Smooth muscle cell (in vitro differentiated cells): ENCODE results near the gene ACBD3. TPM values are rescaled to one million over a fixed set of nuclear protein-coding genes. Genes with fewer than 3 reads are reported as not detected.

ENCODE experiments used
- DNase-seq: peaks from one replicate; lab custom pipeline; 2025; ENCODE audit not compliant: unreplicated experiment; lab: John Stamatoyannopoulos, UW
- H2AFZ ChIP-seq: fragments of 200-600 bp; sonication (generic); 2 replicates; pipeline ENCODE4 v1.6.0; 2016; ENCODE audit warnings: antibody characterized with exemption, low read depth, mild to moderate bottlenecking
- H3F3A ChIP-seq: fragments of 200-600 bp; sonication (generic); 2 replicates; pipeline ENCODE4 v1.6.0; 2017; ENCODE audit warnings: antibody characterized with exemption, low read depth
- H3K27ac ChIP-seq: fragments of 200-600 bp; sonication (generic); 2 replicates; pipeline ENCODE4 v1.5.1; 2016; ENCODE audit warnings: low read depth, mild to moderate bottlenecking
- H3K27me3 ChIP-seq: fragments of 200-600 bp; sonication (generic); 2 replicates; pipeline ENCODE4 v1.6.1; 2016; ENCODE audit warnings: low read depth, mild to moderate bottlenecking
- H3K36me3 ChIP-seq: fragments of 200-600 bp; sonication (generic); 2 replicates; pipeline ENCODE4 v1.5.1; 2016; ENCODE audit warnings: low read depth
- H3K4me1 ChIP-seq: fragments of 200-600 bp; sonication (generic); 2 replicates; pipeline ENCODE4 v1.5.1; 2016; ENCODE audit warnings: low read depth
- H3K4me2 ChIP-seq: fragments of 200-600 bp; sonication (generic); 2 replicates; pipeline ENCODE4 v1.6.0; 2016; ENCODE audit warnings: mild to moderate bottlenecking
- H3K4me3 ChIP-seq: fragments of 200-600 bp; sonication (generic); 2 replicates; pipeline ENCODE4 v1.5.1; 2016; ENCODE audit warnings: mild to moderate bottlenecking
- H3K79me2 ChIP-seq: fragments of 200-600 bp; sonication (generic); 2 replicates; pipeline ENCODE4 v1.6.0; 2016; ENCODE audit warnings: low read depth, mild to moderate bottlenecking
- H3K9ac ChIP-seq: fragments of 200-600 bp; sonication (generic); 2 replicates; pipeline ENCODE4 v1.6.0; 2016; ENCODE audit warnings: low read depth
- H3K9me3 ChIP-seq: fragments of 200-600 bp; sonication (generic); replicated peaks from 2 replicates; pipeline ENCODE4 v1.5.1; 2016; ENCODE audit warnings: low read depth
- H4K20me1 ChIP-seq: fragments of 200-600 bp; sonication (generic); 2 replicates; pipeline ENCODE4 v1.6.0; 2016; ENCODE audit warnings: low read depth
- WGBS: methylation state at CpG from one replicate; pipeline ENCODE4 v1.1.7; 2016; ENCODE audit warnings: low lambda C conversion rate; 5-methylcytosine and 5-hydroxymethylcytosine counted together
- polyA plus RNA-seq: library from polyadenylated mRNA; unstranded; fragments of >200 nt; fragmentation: Nextera tagmentation; extraction: Ambion mirVana; gene quantifications from 2 replicates; pipeline ENCODE4 v1.2.1, GENCODE V29; 2016
- total RNA-seq: library from RNA; depleted of rRNA; stranded (reverse); fragments of >200 nt; gene quantifications from 2 replicates; pipeline ENCODE4 v1.2.3, GENCODE V29; 2014
- TF ChIP-seq, protein P1 (sequence below): fragments of 200-600 bp; sonication (generic); IDR thresholded peaks from 2 replicates; pipeline ENCODE4 v1.5.1; 2017; ENCODE audit warnings: borderline replicate concordance, mild to moderate bottlenecking, antibody characterized with exemption; ENCODE audit not compliant: insufficient read depth, poor library complexity, severe bottlenecking

The ACBD3 gene
- total and polyA plus RNA-seq, 2 experiments from 2014 or later = 82.0 to 118 TPM

DNA sequence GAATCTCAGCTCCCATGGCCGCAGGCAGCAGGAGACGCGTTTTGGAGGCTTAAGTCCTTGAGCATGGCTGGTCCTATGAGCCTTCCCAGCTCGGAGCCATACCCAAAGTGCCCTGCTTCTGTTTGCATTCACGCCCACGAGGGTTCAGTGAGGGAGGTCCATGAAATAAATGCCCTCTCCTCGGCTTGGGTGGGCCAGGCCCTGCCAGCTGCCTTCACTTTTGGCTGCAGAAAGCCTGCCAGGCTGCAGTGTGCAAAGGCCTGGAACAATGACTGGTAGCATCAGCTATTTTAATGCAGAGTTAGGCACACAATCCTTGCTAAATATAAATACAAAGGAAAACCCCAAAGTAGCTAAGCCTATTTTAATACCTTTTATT lies 74.7 kb downstream of the ACBD3 start:
- WGBS = 62% methylated on average over 7 of the region's 7 CpGs
- Histone ChIP-seq H2AFZ (no peak overlapping the region), H4K20me1 (no peaks in the 10 kb centered on the region)

DNA sequence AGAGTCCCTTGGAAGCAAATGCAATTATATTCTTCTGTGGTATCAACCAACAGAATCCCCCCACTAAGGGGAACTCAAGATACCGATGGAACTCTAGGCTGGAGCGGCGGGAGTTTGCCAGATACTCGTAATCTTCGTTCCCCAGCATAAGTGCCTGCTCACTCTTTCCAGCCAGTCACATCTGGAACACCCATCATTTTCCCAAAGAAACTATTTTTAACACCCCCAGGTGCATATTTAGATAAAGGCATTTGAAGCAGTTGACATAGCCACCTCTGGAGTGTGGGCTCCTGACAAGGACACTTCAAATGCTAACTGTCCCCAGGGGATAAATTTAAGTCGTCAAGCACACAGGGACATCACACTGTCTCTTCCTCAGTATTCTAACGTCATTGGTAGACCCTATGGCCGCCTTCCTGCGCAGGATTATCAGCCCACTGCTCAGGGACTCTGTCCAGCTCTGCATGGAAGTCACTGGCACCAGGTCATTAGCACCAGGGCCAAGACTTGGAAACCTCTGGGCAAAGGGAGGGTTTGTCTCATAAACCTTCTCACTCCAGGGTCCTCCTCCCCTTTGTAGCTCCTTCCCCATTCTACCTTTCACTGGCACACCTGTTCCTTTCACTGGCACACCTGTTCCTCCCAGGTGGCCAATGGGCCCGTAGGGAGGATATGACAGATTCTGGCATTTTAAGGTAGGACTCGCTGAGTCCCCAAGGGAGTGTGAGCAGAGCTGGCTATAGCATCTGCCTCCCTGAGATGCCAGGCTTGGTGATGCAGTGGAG lies 75.3 kb downstream of the ACBD3 start:
- peaks cover 12% of the 10 kb centered on the region for H3F3A ChIP-seq
- H3K4me1 ChIP-seq = peaks cover 32% of the 10 kb centered on the region
- H3K9me3 ChIP-seq = no peaks in the 10 kb centered on the region
- peak overlapping the region; percentile 85 for H3K27ac ChIP-seq
- no peak for DNase-seq
- no peaks in the 10 kb centered on the region for H3K27me3 ChIP-seq
- peak overlapping the region; percentile 90 for H3K4me3 ChIP-seq
- H3K4me2 ChIP-seq = peak overlapping the region; percentile 98
- H3K9ac ChIP-seq = peak overlapping the region; percentile 78
- H3K36me3 ChIP-seq = no peaks in the 10 kb centered on the region
- H4K20me1 ChIP-seq = no peaks in the 10 kb centered on the region
- H3K79me2 ChIP-seq = no peaks in the 10 kb centered on the region
- H2AFZ ChIP-seq = peak overlapping the region; percentile 83
- 33% methylated on average over 11 of the region's 11 CpGs for WGBS
- TF ChIP-seq, protein P1, sequence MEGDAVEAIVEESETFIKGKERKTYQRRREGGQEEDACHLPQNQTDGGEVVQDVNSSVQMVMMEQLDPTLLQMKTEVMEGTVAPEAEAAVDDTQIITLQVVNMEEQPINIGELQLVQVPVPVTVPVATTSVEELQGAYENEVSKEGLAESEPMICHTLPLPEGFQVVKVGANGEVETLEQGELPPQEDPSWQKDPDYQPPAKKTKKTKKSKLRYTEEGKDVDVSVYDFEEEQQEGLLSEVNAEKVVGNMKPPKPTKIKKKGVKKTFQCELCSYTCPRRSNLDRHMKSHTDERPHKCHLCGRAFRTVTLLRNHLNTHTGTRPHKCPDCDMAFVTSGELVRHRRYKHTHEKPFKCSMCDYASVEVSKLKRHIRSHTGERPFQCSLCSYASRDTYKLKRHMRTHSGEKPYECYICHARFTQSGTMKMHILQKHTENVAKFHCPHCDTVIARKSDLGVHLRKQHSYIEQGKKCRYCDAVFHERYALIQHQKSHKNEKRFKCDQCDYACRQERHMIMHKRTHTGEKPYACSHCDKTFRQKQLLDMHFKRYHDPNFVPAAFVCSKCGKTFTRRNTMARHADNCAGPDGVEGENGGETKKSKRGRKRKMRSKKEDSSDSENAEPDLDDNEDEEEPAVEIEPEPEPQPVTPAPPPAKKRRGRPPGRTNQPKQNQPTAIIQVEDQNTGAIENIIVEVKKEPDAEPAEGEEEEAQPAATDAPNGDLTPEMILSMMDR = no peak

More for the DNA sequence above, 74.7 kb downstream of the ACBD3 start:
- H3K79me2 ChIP-seq = no peaks in the 10 kb centered on the region
- H3K27me3 ChIP-seq = no peaks in the 10 kb centered on the region
- H3K4me1 ChIP-seq = peaks cover 32% of the 10 kb centered on the region
- peaks cover 12% of the 10 kb centered on the region for H3F3A ChIP-seq
- H3K36me3 ChIP-seq = no peaks in the 10 kb centered on the region
- no peaks in the 10 kb centered on the region for H3K9me3 ChIP-seq
- TF ChIP-seq, protein P1 = no peak
- no peak overlapping the region for H3K9ac ChIP-seq
- no peak for DNase-seq
- H3K4me2 ChIP-seq = no peak overlapping the region
- no peak overlapping the region for H3K4me3 ChIP-seq
- no peak overlapping the region for H3K27ac ChIP-seq

DNA sequence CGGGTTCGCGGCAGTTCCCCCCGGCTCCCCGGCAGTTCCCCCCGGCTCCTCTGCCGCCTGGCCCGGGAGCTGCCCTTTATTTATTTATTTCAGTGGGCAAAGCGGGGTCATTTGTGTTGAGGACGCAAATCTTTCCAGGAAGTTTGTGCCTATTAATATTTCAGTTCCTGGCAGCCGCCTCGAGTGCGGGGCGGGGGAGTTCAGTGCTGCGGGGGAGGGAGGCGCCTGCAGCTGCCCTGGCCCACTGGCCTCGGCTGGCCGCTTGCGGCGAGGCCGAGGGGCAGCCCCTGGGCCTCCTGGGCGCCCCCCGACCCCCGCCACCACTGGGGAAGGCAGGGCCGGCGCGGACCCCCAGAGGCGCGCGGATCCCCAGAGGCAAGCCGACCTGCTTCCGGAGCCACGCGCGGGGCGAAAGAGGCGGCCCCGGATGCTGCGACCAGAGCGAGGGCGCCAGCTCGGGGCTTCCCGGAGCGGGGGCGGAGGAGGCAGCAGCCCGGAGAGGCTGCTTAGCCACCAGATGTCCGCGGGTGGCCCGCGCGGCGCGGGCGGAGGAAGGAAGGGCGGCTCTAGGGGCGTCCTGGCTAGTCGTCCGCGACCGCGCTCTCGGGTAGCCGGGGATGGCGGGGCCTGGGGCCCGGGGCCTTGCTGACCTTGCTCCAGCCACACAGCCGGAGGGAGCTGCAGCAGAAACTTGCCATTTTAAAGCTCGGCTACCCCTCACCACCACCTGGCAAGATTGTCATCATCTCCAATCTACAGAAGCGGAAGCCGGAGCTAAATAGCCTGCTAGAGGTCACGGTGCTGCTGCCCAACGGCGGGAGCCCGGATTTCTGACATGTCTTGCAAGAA lies 76.1 kb downstream of the ACBD3 start:
- Histone ChIP-seq H3K4me2 (peak overlapping the region; percentile 98), H3K4me1 (peaks cover 32% of the 10 kb centered on the region), H3K36me3 (no peaks in the 10 kb centered on the region), H3K79me2 (no peaks in the 10 kb centered on the region), H3F3A (peaks cover 12% of the 10 kb centered on the region), H3K4me3 (peak overlapping the region; percentile 90), H2AFZ (peak overlapping the region; percentile 83), H3K27me3 (no peaks in the 10 kb centered on the region), H3K27ac (peak overlapping the region; percentile 85), H3K9me3 (no peaks in the 10 kb centered on the region), H4K20me1 (no peaks in the 10 kb centered on the region), H3K9ac (peak overlapping the region; percentile 78)
- TF ChIP-seq, protein P1 = no peak
- DNase-seq = peak; percentile 83
- 2% methylated on average over 35 of the region's 73 CpGs for WGBS
